ENCODE measurements around the gene ECEL1. TPM values are rescaled to one million over a fixed set of nuclear protein-coding genes. Genes with fewer than 3 reads are reported as not detected.

The ECEL1 gene
- total RNA-seq, 2 donors from 2014 or later: not detected

- H3K27me3 Mint-ChIP-seq: peaks cover 38% of the 10 kb centered on the region
- peaks cover 4% of the 10 kb centered on the region for H3K4me1 Mint-ChIP-seq
- H3K27ac Mint-ChIP-seq: no peak overlapping the region
- no peaks in the 10 kb centered on the region for H3K9me3 ChIP-seq (ENCODE audit: control insufficient read depth, low read length, poor library complexity, severe bottlenecking)
- H3K4me3 Mint-ChIP-seq: no peak overlapping the region
- DNase-seq: peak in 1 of 3 donors; percentile 8
- ATAC-seq: no peak
- H3K36me3 Mint-ChIP-seq (ENCODE audit: low read depth): no peaks in the 10 kb centered on the region
Measured at GRCh38 chr2:232482301-232483238, 5.1 kb downstream of the ECEL1 start.

- Mint-ChIP-seq H3K27me3 (peaks cover 42% of the 10 kb centered on the region), H3K4me1 (peaks cover 4% of the 10 kb centered on the region), H3K36me3 (ENCODE audit: low read depth) (no peaks in the 10 kb centered on the region), H3K27ac (no peak overlapping the region), H3K4me3 (no peak overlapping the region)
- ATAC-seq (no peak), DNase-seq (peak in 1 of 3 donors; percentile 4)
- no peaks in the 10 kb centered on the region for H3K9me3 ChIP-seq (ENCODE audit: control insufficient read depth, low read length, poor library complexity, severe bottlenecking)
Measured at GRCh38 chr2:232481322-232482140, 6.1 kb downstream of the ECEL1 start.

- no peak overlapping the region for H3K4me3 Mint-ChIP-seq
- H3K9me3 ChIP-seq (ENCODE audit: control insufficient read depth, low read length, poor library complexity, severe bottlenecking): no peaks in the 10 kb centered on the region
- peak in 1 of 3 donors; percentile 9 for DNase-seq
- ATAC-seq: no peak
- H3K36me3 Mint-ChIP-seq (ENCODE audit: low read depth): no peaks in the 10 kb centered on the region
- peaks cover 43% of the 10 kb centered on the region for H3K27me3 Mint-ChIP-seq
- H3K27ac Mint-ChIP-seq: no peak overlapping the region
- H3K4me1 Mint-ChIP-seq: peaks cover 4% of the 10 kb centered on the region
Measured at GRCh38 chr2:232480201-232481190, 7.1 kb downstream of the ECEL1 start.

- H3K36me3 Mint-ChIP-seq (ENCODE audit: low read depth): no peaks in the 10 kb centered on the region
- ATAC-seq (no peak), DNase-seq (peak in 1 of 3 donors; percentile 6)
- no peaks in the 10 kb centered on the region for H3K9me3 ChIP-seq (ENCODE audit: control insufficient read depth, low read length, poor library complexity, severe bottlenecking)
- peaks cover 2% of the 10 kb centered on the region for H3K4me1 Mint-ChIP-seq
- no peak overlapping the region for H3K27ac Mint-ChIP-seq
- H3K27me3 Mint-ChIP-seq: peaks cover 43% of the 10 kb centered on the region
- no peak overlapping the region for H3K4me3 Mint-ChIP-seq
Measured at GRCh38 chr2:232479341-232480200, 8.1 kb downstream of the ECEL1 start.

- H3K36me3 Mint-ChIP-seq (ENCODE audit: low read depth): no peaks in the 10 kb centered on the region
- H3K9me3 ChIP-seq (ENCODE audit: control insufficient read depth, low read length, poor library complexity, severe bottlenecking): no peaks in the 10 kb centered on the region
- ATAC-seq (no peak), DNase-seq (peak in 1 of 3 donors; percentile 1)
- H3K27ac Mint-ChIP-seq: no peak overlapping the region
- H3K27me3 Mint-ChIP-seq: peaks cover 39% of the 10 kb centered on the region
- peaks cover 2% of the 10 kb centered on the region for H3K4me1 Mint-ChIP-seq
- no peak overlapping the region for H3K4me3 Mint-ChIP-seq
Measured at GRCh38 chr2:232478571-232479340, 8.9 kb downstream of the ECEL1 start.

GRCh38 chr2:232477751-232478510 lies 9.7 kb downstream of the ECEL1 start:
- DNase-seq (no peak), ATAC-seq (no peak)
- H3K27me3 Mint-ChIP-seq: peaks cover 39% of the 10 kb centered on the region
- H3K36me3 Mint-ChIP-seq (ENCODE audit: low read depth): no peaks in the 10 kb centered on the region
- H3K4me3 Mint-ChIP-seq: no peak overlapping the region
- H3K9me3 ChIP-seq (ENCODE audit: control insufficient read depth, low read length, poor library complexity, severe bottlenecking): no peaks in the 10 kb centered on the region
- H3K4me1 Mint-ChIP-seq: peaks cover 2% of the 10 kb centered on the region
- no peak overlapping the region for H3K27ac Mint-ChIP-seq

GRCh38 chr2:232476791-232477190 lies 10.8 kb downstream of the ECEL1 start:
- Mint-ChIP-seq H3K36me3 (ENCODE audit: low read depth) (no peaks in the 10 kb centered on the region), H3K27me3 (peaks cover 35% of the 10 kb centered on the region), H3K4me1 (peaks cover 2% of the 10 kb centered on the region), H3K27ac (no peak overlapping the region), H3K4me3 (no peak overlapping the region)
- ATAC-seq (no peak), DNase-seq (no peak)
- no peaks in the 10 kb centered on the region for H3K9me3 ChIP-seq (ENCODE audit: control insufficient read depth, low read length, poor library complexity, severe bottlenecking)

- ATAC-seq (no peak), DNase-seq (no peak)
- no peak overlapping the region for H3K27ac Mint-ChIP-seq
- no peaks in the 10 kb centered on the region for H3K36me3 Mint-ChIP-seq (ENCODE audit: low read depth)
- H3K27me3 Mint-ChIP-seq: peaks cover 31% of the 10 kb centered on the region
- H3K9me3 ChIP-seq (ENCODE audit: control insufficient read depth, low read length, poor library complexity, severe bottlenecking): no peaks in the 10 kb centered on the region
- H3K4me1 Mint-ChIP-seq: peaks cover 2% of the 10 kb centered on the region
- H3K4me3 Mint-ChIP-seq: no peak overlapping the region
Measured at GRCh38 chr2:232476045-232476444, 11.6 kb downstream of the ECEL1 start.

GRCh38 chr2:232473467-232473890 lies 14.2 kb downstream of the ECEL1 start:
- H3K9me3 ChIP-seq (ENCODE audit: control insufficient read depth, low read length, poor library complexity, severe bottlenecking): no peaks in the 10 kb centered on the region
- no peaks in the 10 kb centered on the region for H3K4me1 Mint-ChIP-seq
- H3K27ac Mint-ChIP-seq: no peak overlapping the region
- H3K36me3 Mint-ChIP-seq (ENCODE audit: low read depth): no peaks in the 10 kb centered on the region
- no peak overlapping the region for H3K4me3 Mint-ChIP-seq
- H3K27me3 Mint-ChIP-seq: peaks cover 26% of the 10 kb centered on the region
- DNase-seq (no peak), ATAC-seq (no peak)

GRCh38 chr2:232466221-232466620 lies 21.4 kb downstream of the ECEL1 start:
- Mint-ChIP-seq H3K27me3 (peaks cover 31% of the 10 kb centered on the region), H3K4me1 (no peaks in the 10 kb centered on the region), H3K4me3 (no peak overlapping the region), H3K27ac (no peak overlapping the region), H3K36me3 (ENCODE audit: low read depth) (no peaks in the 10 kb centered on the region)
- no peaks in the 10 kb centered on the region for H3K9me3 ChIP-seq (ENCODE audit: control insufficient read depth, low read length, poor library complexity, severe bottlenecking)
- ATAC-seq (no peak), DNase-seq (no peak)

GRCh38 chr2:232465061-232465460 lies 22.6 kb downstream of the ECEL1 start:
- H3K9me3 ChIP-seq (ENCODE audit: control insufficient read depth, low read length, poor library complexity, severe bottlenecking): no peaks in the 10 kb centered on the region
- no peak for DNase-seq
- H3K4me1 Mint-ChIP-seq: no peaks in the 10 kb centered on the region
- no peak for ATAC-seq
- H3K36me3 Mint-ChIP-seq (ENCODE audit: low read depth): no peaks in the 10 kb centered on the region
- H3K27ac Mint-ChIP-seq: no peak overlapping the region
- H3K27me3 Mint-ChIP-seq: peaks cover 29% of the 10 kb centered on the region
- H3K4me3 Mint-ChIP-seq: no peak overlapping the region
